Mucosa of descending colon (tissue), 3 donors: Measurements from ENCODE around the gene IGF1. TPM values are rescaled to one million over a fixed set of nuclear protein-coding genes. Genes with fewer than 3 reads are reported as not detected.

Source experiments
- ATAC-seq: fragments of 200-7000 bp; cut with Tn5 transposase; one replicate; pipeline ENCODE4 v1.9.1; 2020; ENCODE audit warnings: mild to moderate bottlenecking, moderate library complexity
- DNase-seq, 3 donors: peaks; one replicate each; pipeline ENCODE4 v3.0.0-alpha.2; 2020
- H3K36me3 ChIP-seq: fragments of 200-600 bp; one replicate; pipeline ENCODE4 v1.8.0; 2021; ENCODE audit warnings: low read depth, mild to moderate bottlenecking
- H3K4me1 ChIP-seq: fragments of 200-600 bp; one replicate; pipeline ENCODE4 v1.8.0; 2021; ENCODE audit warnings: low read depth, mild to moderate bottlenecking
- H3K4me3 ChIP-seq: fragments of 200-600 bp; one replicate; pipeline ENCODE4 v1.8.0; 2021; ENCODE audit warnings: mild to moderate bottlenecking
- H3K9me3 ChIP-seq: fragments of 200-600 bp; one replicate; pipeline ENCODE4 v1.8.0; 2021; ENCODE audit warnings: mild to moderate bottlenecking
- CTCF ChIP-seq: fragments of 200-600 bp; IDR thresholded peaks from one replicate; pipeline ENCODE4 v1.8.0; 2022; ENCODE audit warnings: antibody characterized with exemption, mild to moderate bottlenecking
- intact Hi-C, 2 donors: fragments of 100-400 bp; cut with DNase I in 1 of 2; cut with micrococcal nuclease in 1 of 2; formaldehyde crosslinking; loops; one replicate each; pipeline versions ENCODE4 v1.11.0 to v1.11.1; 2022; cut with DNase I, micrococcal nuclease
- total RNA-seq, 3 donors: library from RNA; stranded (reverse); fragmentation: NEBNext Ultra II Directional in 2 of 3; extraction: Animal tissue kit (Norgen Biotek cat#: 25700) in 2 of 3; gene quantifications; one replicate each; pipeline versions ENCODE4 v1.2.1 to v1.2.4, GENCODE V29; 2021 to 2023
- donor health status: DM: no; HTN: no; CAD: no; lungs with moderate emphysema.
- donor health status: DM: no; HTN: no; CAD: no.
- donor health status: DM: no; HTN: yes; CAD: no.

The IGF1 gene
- total RNA-seq, 3 donors from 2014 or later: 2.5 to 12.6 (median 9.4) TPM

GRCh38 chr12:102426599-102427542, 53.5 kb downstream of the IGF1 start:
- Histone ChIP-seq H3K4me3 (no peak overlapping the region), H3K4me1 (no peaks in the 10 kb centered on the region), H3K9me3 (no peaks in the 10 kb centered on the region), H3K36me3 (no peaks in the 10 kb centered on the region)
- ATAC-seq: no peak
- no peak for TF ChIP-seq CTCF
- no peak for DNase-seq
- intact Hi-C loops: no loop called here

- TF ChIP-seq CTCF: no peak
- H3K4me3 ChIP-seq: no peak overlapping the region
- H3K9me3 ChIP-seq: no peaks in the 10 kb centered on the region
- no peaks in the 10 kb centered on the region for H3K36me3 ChIP-seq
- intact Hi-C loops: no loop called here
- DNase-seq (no peak), ATAC-seq (no peak)
- no peaks in the 10 kb centered on the region for H3K4me1 ChIP-seq
Measured at GRCh38 chr12:102425109-102426039, 55.0 kb downstream of the IGF1 start.

GRCh38 chr12:102423462-102423861, 56.9 kb downstream of the IGF1 start:
- Histone ChIP-seq H3K4me3 (no peak overlapping the region), H3K9me3 (no peaks in the 10 kb centered on the region), H3K36me3 (no peaks in the 10 kb centered on the region), H3K4me1 (no peaks in the 10 kb centered on the region)
- DNase-seq (no peak), ATAC-seq (no peak)
- intact Hi-C loops: no loop called here
- TF ChIP-seq CTCF: no peak

- no peak for DNase-seq
- no peak for TF ChIP-seq CTCF
- no peaks in the 10 kb centered on the region for H3K4me1 ChIP-seq
- no peaks in the 10 kb centered on the region for H3K9me3 ChIP-seq
- no peaks in the 10 kb centered on the region for H3K36me3 ChIP-seq
- no peak overlapping the region for H3K4me3 ChIP-seq
- no peak for ATAC-seq
- intact Hi-C loops: no loop called here
Measured at GRCh38 chr12:102421802-102422583, 58.4 kb downstream of the IGF1 start.

GRCh38 chr12:102419094-102419764, 61.1 kb downstream of the IGF1 start:
- no peaks in the 10 kb centered on the region for H3K9me3 ChIP-seq
- no peaks in the 10 kb centered on the region for H3K4me1 ChIP-seq
- intact Hi-C loops: no loop called here
- DNase-seq (no peak), ATAC-seq (no peak)
- H3K36me3 ChIP-seq: no peaks in the 10 kb centered on the region
- TF ChIP-seq CTCF: no peak
- H3K4me3 ChIP-seq: no peak overlapping the region
